Hypothalamus (tissue), 51 donors: ENCODE results near the gene FBXW8.

Experiments
- DNase-seq, 51 donors: peaks; one replicate each; lab custom pipeline; 2025; lab: John Stamatoyannopoulos, UW

FBXW8 gene

GRCh38 chr12:116884871-116885270 lies 25.9 kb upstream of the FBXW8 start:
- DNase-seq, result no peak

GRCh38 chr12:116885491-116885890 lies 25.3 kb upstream of the FBXW8 start:
- no peak for DNase-seq

GRCh38 chr12:116887244-116887643 lies 23.5 kb upstream of the FBXW8 start:
- no peak for DNase-seq

GRCh38 chr12:116887897-116888296 lies 22.9 kb upstream of the FBXW8 start:
- no peak for DNase-seq

GRCh38 chr12:116890330-116890729 lies 20.4 kb upstream of the FBXW8 start:
- DNase-seq, result no peak

GRCh38 chr12:116891019-116891418 lies 19.7 kb upstream of the FBXW8 start:
- no peak for DNase-seq

- no peak for DNase-seq
These were observed 18.2 kb upstream of the FBXW8 start for GRCh38 chr12:116892349-116893140.

- no peak for DNase-seq
These were observed 15.8 kb upstream of the FBXW8 start for GRCh38 chr12:116894913-116895312.

GRCh38 chr12:116896411-116896924 lies 14.3 kb upstream of the FBXW8 start:
- DNase-seq, result no peak

GRCh38 chr12:116897476-116897875 lies 13.3 kb upstream of the FBXW8 start:
- no peak for DNase-seq

GRCh38 chr12:116898669-116899068 lies 12.1 kb upstream of the FBXW8 start:
- DNase-seq, result no peak

- DNase-seq, result no peak
These were observed 9.1 kb upstream of the FBXW8 start for GRCh38 chr12:116901612-116902011.

GRCh38 chr12:116903818-116904217 lies 6.9 kb upstream of the FBXW8 start:
- DNase-seq, result no peak

GRCh38 chr12:116906285-116906684 lies 4.5 kb upstream of the FBXW8 start:
- DNase-seq, result no peak

- DNase-seq, result no peak
These were observed 488 bp upstream of the FBXW8 start for GRCh38 chr12:116910280-116910644.

- no peak for DNase-seq
These were observed 4.6 kb downstream of the FBXW8 start for GRCh38 chr12:116915326-116915725.

- DNase-seq, result no peak
These were observed 5.4 kb downstream of the FBXW8 start for GRCh38 chr12:116916122-116916521.

GRCh38 chr12:116916714-116917114 lies 6.0 kb downstream of the FBXW8 start:
- DNase-seq, result no peak

GRCh38 chr12:116918464-116918863 lies 7.7 kb downstream of the FBXW8 start:
- no peak for DNase-seq

- DNase-seq, result no peak
These were observed 8.5 kb downstream of the FBXW8 start for GRCh38 chr12:116919247-116919661.

- no peak for DNase-seq
These were observed 9.1 kb downstream of the FBXW8 start for GRCh38 chr12:116919706-116920485.

GRCh38 chr12:116920939-116921338 lies 10.2 kb downstream of the FBXW8 start:
- DNase-seq, result no peak
